ENCODE measurements around the gene GLRX3.

DNA sequence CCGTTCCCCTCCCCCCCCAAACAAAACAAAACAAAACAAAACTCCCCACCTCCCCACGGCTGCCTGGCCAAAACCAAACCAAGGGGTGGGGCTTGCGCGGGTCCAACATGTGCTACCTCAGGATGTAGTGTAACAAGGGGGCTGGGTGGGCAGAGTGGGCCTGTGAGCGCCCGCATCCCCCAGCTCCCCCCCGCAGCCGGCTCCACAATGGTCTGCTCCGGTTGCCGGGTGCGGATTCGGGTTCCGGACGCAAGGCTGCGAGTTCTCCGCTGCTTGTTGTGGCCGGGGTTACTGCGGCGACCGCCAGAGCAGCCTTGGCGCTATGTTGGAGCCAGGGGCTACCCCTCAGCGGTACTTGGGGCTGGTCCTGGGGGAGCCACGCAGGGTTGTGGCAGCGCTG is 30.5 kb upstream of the GLRX3 start:
- no peak for TF ChIP-seq POLR2A (IDR thresholded peaks at IDR 0.05)
- TF ChIP-seq, protein P1, sequence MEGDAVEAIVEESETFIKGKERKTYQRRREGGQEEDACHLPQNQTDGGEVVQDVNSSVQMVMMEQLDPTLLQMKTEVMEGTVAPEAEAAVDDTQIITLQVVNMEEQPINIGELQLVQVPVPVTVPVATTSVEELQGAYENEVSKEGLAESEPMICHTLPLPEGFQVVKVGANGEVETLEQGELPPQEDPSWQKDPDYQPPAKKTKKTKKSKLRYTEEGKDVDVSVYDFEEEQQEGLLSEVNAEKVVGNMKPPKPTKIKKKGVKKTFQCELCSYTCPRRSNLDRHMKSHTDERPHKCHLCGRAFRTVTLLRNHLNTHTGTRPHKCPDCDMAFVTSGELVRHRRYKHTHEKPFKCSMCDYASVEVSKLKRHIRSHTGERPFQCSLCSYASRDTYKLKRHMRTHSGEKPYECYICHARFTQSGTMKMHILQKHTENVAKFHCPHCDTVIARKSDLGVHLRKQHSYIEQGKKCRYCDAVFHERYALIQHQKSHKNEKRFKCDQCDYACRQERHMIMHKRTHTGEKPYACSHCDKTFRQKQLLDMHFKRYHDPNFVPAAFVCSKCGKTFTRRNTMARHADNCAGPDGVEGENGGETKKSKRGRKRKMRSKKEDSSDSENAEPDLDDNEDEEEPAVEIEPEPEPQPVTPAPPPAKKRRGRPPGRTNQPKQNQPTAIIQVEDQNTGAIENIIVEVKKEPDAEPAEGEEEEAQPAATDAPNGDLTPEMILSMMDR (IDR thresholded peaks at IDR 0.05): no peak
